Measurements from ENCODE around the gene KIF22.
"Not testable (repeated sequence)": the region's sequence is repeated elsewhere in the genome, so short reads cannot be mapped to it uniquely, and the experiment has no call there.

GRCh38 chr16:29787155-29787554 lies 3.4 kb upstream of the KIF22 start:
- not testable (repeated sequence) for TF ChIP-seq CTCF, POLR2A (IDR thresholded peaks at IDR 0.05)
